Iris pigment epithelial cell (primary cell): ENCODE results near the gene EPN3.

ENCODE experiments used
- DNase-seq: peaks from one replicate; pipeline ENCODE4 v3.0.0-alpha.2; 2011; ENCODE audit warnings: low read depth

Gene EPN3

DNA sequence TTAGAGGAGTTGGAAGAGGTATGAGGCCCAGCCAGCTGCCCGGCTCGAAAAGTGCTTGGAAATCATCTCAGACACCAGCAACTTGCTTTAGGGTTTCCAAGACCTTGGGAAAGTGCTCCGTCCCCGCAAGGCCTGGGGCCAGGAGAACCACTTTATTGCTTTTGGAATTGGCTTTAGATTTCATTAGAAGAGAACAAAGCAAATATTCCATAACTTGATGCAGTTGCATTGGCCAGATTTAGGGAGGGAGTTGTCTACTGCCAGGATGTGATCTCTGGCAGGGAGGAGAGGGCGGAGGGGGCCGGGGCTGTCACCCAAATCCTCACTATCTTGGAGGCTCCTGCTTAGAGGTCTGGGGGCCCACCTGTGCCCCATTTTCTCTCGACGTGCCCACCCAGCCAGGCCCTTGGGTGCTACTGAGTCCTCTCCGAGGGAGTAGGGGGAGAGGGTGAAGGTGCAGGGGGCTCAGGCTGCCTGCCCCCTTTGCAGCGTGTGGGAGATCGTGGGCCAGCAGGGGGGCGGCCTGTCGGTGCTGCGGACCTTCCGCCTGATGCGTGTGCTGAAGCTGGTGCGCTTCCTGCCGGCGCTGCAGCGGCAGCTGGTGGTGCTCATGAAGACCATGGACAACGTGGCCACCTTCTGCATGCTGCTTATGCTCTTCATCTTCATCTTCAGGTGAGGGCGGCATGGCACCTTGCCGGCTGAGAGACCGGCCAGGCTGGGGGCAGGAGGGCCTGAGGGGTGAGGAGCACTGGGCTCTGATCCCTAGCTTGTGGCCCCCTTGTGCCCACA, 58.6 kb downstream of the EPN3 start:
- no peak for DNase-seq

DNA sequence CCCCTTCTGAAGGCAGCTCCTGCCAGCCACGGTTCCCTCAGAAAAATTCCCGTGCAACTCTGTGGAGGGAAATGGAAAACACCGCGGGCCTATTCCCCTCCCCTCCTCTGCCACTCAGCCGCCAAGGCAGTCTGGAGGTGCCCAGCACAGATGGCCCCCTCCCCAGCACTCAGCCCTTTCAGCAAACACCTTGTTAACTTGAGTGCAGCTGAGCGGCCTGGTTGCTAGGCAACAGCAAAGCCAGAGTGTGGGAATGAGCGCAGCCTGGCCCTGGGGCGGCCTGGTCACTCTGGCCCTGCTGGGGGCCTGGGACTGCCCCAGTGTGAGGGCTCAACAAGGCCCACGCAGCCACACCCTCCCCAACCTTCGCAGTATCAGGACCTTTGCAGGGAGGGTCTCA, 60.8 kb downstream of the EPN3 start:
- DNase-seq, result no peak
